ENCODE results near the gene NUDCD3. TPM values are rescaled to one million over a fixed set of nuclear protein-coding genes. Genes with fewer than 3 reads are reported as not detected.

NUDCD3 gene
- total and polyA plus RNA-seq, 4 donors = 24.8 to 91.0 (median 52.4) TPM

DNA sequence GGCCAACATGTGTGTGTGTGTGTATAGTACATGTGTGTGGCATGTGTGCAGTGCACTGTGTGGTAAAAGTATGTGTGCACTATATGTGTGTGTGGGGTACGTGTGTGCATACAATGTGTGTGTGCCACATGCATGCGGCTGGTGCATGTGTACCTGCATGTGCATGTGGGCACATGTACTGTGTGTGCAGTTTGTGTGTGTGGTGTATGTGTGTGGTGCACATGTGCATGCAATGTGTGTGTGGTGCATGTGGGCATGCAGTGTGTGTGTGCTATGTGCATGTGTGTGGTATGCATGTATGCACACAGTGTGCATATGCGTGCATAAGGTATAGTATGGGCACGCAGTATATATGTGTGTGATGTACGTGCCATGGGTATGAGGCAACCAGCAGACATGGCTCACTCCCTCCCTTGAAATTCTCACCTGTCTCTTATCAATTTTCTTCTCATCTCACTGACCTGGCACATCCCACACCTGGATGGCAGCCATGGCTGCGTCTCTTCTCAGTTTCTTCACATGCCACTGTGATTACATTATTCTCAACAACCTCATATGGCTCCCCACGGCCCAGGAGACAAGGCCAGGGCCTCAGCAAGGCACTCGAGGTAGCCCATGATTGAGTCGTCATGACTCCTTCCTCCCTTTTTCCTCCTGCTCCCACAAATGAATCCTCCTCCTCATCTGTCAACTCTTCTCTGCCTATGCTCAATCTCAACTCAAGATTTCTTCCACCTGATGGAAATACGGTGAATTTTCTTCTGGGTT, 57.0 kb downstream of the NUDCD3 start:
- peaks cover 0 to 6% (median 1%) of the 10 kb centered on the region in 4 donors for H3K36me3 ChIP-seq (ENCODE audit: control insufficient read depth in 4 of 4, insufficient read depth in 4 of 4, low read length in 4 of 4)
- H3K4me3 ChIP-seq = no peak overlapping the region
- 86 to 87% methylated on average over 10 of the region's 10 CpGs for WGBS, 2 donors
- H3K27me3 ChIP-seq (ENCODE audit: control insufficient read depth in 3 of 3, insufficient read depth in 3 of 3, low read length in 2 of 3) = no peaks in the 10 kb centered on the region
- H3K9ac ChIP-seq (ENCODE audit: insufficient read depth in 1 of 2, low read length in 2 of 2) = no peak overlapping the region
- ATAC-seq (ENCODE audit: insufficient read depth, low FRiP score) (no peak), DNase-seq (no peak)
- peaks cover 0 to 14% (median 0%) of the 10 kb centered on the region in 5 donors for H3K4me1 ChIP-seq (ENCODE audit: control insufficient read depth in 5 of 5, insufficient read depth in 5 of 5, low read length in 5 of 5)
- no peaks in the 10 kb centered on the region for H3K9me3 ChIP-seq (ENCODE audit: control insufficient read depth in 4 of 4, insufficient read depth in 3 of 4, low read length in 3 of 4)
- H3K27ac ChIP-seq (ENCODE audit: low read depth in 1 of 2, low read length in 1 of 2) = no peak overlapping the region
- TF ChIP-seq, protein P1, sequence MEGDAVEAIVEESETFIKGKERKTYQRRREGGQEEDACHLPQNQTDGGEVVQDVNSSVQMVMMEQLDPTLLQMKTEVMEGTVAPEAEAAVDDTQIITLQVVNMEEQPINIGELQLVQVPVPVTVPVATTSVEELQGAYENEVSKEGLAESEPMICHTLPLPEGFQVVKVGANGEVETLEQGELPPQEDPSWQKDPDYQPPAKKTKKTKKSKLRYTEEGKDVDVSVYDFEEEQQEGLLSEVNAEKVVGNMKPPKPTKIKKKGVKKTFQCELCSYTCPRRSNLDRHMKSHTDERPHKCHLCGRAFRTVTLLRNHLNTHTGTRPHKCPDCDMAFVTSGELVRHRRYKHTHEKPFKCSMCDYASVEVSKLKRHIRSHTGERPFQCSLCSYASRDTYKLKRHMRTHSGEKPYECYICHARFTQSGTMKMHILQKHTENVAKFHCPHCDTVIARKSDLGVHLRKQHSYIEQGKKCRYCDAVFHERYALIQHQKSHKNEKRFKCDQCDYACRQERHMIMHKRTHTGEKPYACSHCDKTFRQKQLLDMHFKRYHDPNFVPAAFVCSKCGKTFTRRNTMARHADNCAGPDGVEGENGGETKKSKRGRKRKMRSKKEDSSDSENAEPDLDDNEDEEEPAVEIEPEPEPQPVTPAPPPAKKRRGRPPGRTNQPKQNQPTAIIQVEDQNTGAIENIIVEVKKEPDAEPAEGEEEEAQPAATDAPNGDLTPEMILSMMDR (IDR thresholded peaks at IDR 0.05; ENCODE audit: control extremely low read depth, extremely low read depth) = no peak

DNA sequence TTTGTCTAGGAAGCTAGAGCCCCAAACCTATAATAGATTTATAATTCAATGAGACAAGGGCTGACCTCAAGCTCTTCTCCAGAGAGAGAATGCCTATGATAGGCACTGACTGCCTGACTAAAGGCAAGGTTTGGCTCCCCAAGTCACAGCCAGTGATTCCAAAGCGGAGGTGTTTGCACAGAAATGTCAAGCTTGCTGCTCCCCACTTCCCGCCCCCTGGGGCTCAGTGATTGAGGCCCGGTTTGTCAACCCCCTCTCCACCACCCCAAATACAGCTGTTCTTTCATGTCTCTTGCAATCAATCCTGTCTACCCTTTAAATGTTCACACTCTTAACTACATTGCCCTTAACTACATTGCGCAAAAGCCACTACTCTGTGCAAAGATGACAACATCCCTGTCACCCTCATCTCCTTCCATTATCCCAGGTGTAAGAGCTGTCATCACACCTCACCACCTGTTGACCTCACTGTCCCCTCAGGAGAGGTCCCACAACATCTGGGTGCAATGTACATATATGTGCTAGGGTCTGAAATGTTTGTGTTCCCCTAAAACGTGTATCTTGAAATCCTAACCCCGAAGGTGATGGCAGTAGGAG, 58.0 kb downstream of the NUDCD3 start:
- Histone ChIP-seq H3K27me3 (ENCODE audit: control insufficient read depth in 3 of 3, insufficient read depth in 3 of 3, low read length in 2 of 3) (no peaks in the 10 kb centered on the region), H3K27ac (ENCODE audit: low read depth in 1 of 2, low read length in 1 of 2) (no peak overlapping the region), H3K4me3 (no peak overlapping the region), H3K9ac (ENCODE audit: insufficient read depth in 1 of 2, low read length in 2 of 2) (no peak overlapping the region), H3K36me3 (ENCODE audit: control insufficient read depth in 4 of 4, insufficient read depth in 4 of 4, low read length in 4 of 4) (peaks cover 0 to 8% (median 1%) of the 10 kb centered on the region in 4 donors), H3K9me3 (ENCODE audit: control insufficient read depth in 4 of 4, insufficient read depth in 3 of 4, low read length in 3 of 4) (no peaks in the 10 kb centered on the region), H3K4me1 (ENCODE audit: control insufficient read depth in 5 of 5, insufficient read depth in 5 of 5, low read length in 5 of 5) (peaks cover 0 to 14% (median 0%) of the 10 kb centered on the region in 5 donors)
- TF ChIP-seq, protein P1 (IDR thresholded peaks at IDR 0.05; ENCODE audit: control extremely low read depth, extremely low read depth) = no peak
- 92 to 94% methylated on average over 6 of the region's 6 CpGs for whole genome bisulfite sequencing, 2 donors
- no peak for DNase-seq
- no peak for ATAC-seq (ENCODE audit: insufficient read depth, low FRiP score)

DNA sequence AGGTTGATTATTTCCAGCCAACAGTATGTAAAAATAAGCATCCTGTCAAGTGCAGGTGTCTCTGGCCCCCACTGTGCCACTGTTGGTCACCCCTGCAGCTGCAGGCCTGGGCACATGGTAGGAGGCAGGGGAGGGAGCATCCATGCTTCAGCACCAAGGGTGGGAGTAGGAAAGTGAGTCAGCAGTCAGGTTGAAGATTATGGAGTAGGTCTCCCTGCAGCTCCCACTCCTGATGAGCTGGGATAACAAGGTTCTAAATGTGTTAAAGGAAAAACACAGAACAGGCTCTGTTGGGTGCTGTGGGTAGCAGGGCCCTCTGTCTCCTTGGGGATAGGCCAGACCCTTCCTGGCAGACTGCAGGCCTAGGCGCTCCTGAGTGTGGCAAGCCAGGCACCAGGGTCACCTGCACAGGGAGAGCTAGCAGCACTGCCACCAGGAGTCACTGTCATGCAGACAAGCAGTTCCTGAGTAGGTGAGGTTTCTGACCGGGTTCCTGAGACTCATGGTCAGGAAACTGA, 59.3 kb downstream of the NUDCD3 start:
- H3K36me3 ChIP-seq (ENCODE audit: control insufficient read depth in 4 of 4, insufficient read depth in 4 of 4, low read length in 4 of 4) = peaks cover 0 to 16% (median 4%) of the 10 kb centered on the region in 4 donors
- TF ChIP-seq, protein P1 (IDR thresholded peaks at IDR 0.05; ENCODE audit: control extremely low read depth, extremely low read depth) = no peak
- no peak overlapping the region for H3K9ac ChIP-seq (ENCODE audit: insufficient read depth in 1 of 2, low read length in 2 of 2)
- no peaks in the 10 kb centered on the region for H3K27me3 ChIP-seq (ENCODE audit: control insufficient read depth in 3 of 3, insufficient read depth in 3 of 3, low read length in 2 of 3)
- no peak overlapping the region for H3K27ac ChIP-seq (ENCODE audit: low read depth in 1 of 2, low read length in 1 of 2)
- no peak for ATAC-seq (ENCODE audit: insufficient read depth, low FRiP score)
- peaks cover 0 to under 1% (median 0%) of the 10 kb centered on the region in 4 donors for H3K9me3 ChIP-seq (ENCODE audit: control insufficient read depth in 4 of 4, insufficient read depth in 3 of 4, low read length in 3 of 4)
- DNase-seq = no peak
- H3K4me3 ChIP-seq = no peak overlapping the region
- 56 to 59% methylated on average over 2 of the region's 2 CpGs for WGBS, 2 donors
- H3K4me1 ChIP-seq (ENCODE audit: control insufficient read depth in 5 of 5, insufficient read depth in 5 of 5, low read length in 5 of 5) = peaks cover 0 to 14% (median 0%) of the 10 kb centered on the region in 5 donors

Data from lung (tissue), 12 donors.